Measurements from ENCODE around the gene SBK1. TPM values are rescaled to one million over a fixed set of nuclear protein-coding genes. Genes with fewer than 3 reads are reported as not detected.
A peak's percentile ranks its signal among the peaks of the same experiment; 100 is the strongest.

Gene SBK1
- total and polyA plus RNA-seq, 2 donors from 2014 or later = 1.4 to 2.5 TPM

GRCh38 chr16:28289939-28290858, 2.1 kb upstream of the SBK1 start:
- Histone ChIP-seq H3K9me3 (ENCODE audit: control insufficient read depth in 2 of 3, insufficient read depth in 1 of 3, low read length in 3 of 3) (no peaks in the 10 kb centered on the region), H3K27me3 (ENCODE audit: control insufficient read depth, insufficient read depth, low read length) (no peaks in the 10 kb centered on the region), H3K9ac (ENCODE audit: low read length in 3 of 3) (no peak overlapping the region), H3K4me3 (ENCODE audit: low read length in 3 of 3) (no peak overlapping the region), H3K27ac (ENCODE audit: low read depth in 2 of 2, low read length in 2 of 2) (no peak overlapping the region), H3K4me1 (ENCODE audit: control insufficient read depth in 2 of 3, insufficient read depth in 2 of 3, low read depth in 1 of 3, low read length in 3 of 3) (peaks cover 0 to 4% (median 0%) of the 10 kb centered on the region in 3 donors), H3K36me3 (ENCODE audit: control insufficient read depth in 2 of 3, insufficient read depth in 3 of 3, low read length in 3 of 3) (no peaks in the 10 kb centered on the region)
- intact Hi-C loops (cut with DNase I) = no loop called here
- TF ChIP-seq CTCF (IDR thresholded peaks at IDR 0.05; ENCODE audit: borderline replicate concordance, extremely low read depth, insufficient read depth) = no peak
- DNase-seq (no peak), FAIRE-seq (no peak)

- Histone ChIP-seq H3K36me3 (ENCODE audit: control insufficient read depth in 2 of 3, insufficient read depth in 3 of 3, low read length in 3 of 3) (no peaks in the 10 kb centered on the region), H3K27me3 (ENCODE audit: control insufficient read depth, insufficient read depth, low read length) (no peaks in the 10 kb centered on the region), H3K27ac (ENCODE audit: low read depth in 2 of 2, low read length in 2 of 2) (no peak overlapping the region), H3K9me3 (ENCODE audit: control insufficient read depth in 2 of 3, insufficient read depth in 1 of 3, low read length in 3 of 3) (no peaks in the 10 kb centered on the region), H3K4me1 (ENCODE audit: control insufficient read depth in 2 of 3, insufficient read depth in 2 of 3, low read depth in 1 of 3, low read length in 3 of 3) (peaks cover 0 to 4% (median 0%) of the 10 kb centered on the region in 3 donors), H3K9ac (ENCODE audit: low read length in 3 of 3) (no peak overlapping the region), H3K4me3 (ENCODE audit: low read length in 3 of 3) (no peak overlapping the region)
- TF ChIP-seq CTCF (IDR thresholded peaks at IDR 0.05; ENCODE audit: borderline replicate concordance, extremely low read depth, insufficient read depth) = no peak
- DNase-seq (no peak), FAIRE-seq (no peak)
- intact Hi-C loops (cut with DNase I) = no loop called here
Measured at GRCh38 chr16:28290859-28291254, 1.5 kb upstream of the SBK1 start.

DNA sequence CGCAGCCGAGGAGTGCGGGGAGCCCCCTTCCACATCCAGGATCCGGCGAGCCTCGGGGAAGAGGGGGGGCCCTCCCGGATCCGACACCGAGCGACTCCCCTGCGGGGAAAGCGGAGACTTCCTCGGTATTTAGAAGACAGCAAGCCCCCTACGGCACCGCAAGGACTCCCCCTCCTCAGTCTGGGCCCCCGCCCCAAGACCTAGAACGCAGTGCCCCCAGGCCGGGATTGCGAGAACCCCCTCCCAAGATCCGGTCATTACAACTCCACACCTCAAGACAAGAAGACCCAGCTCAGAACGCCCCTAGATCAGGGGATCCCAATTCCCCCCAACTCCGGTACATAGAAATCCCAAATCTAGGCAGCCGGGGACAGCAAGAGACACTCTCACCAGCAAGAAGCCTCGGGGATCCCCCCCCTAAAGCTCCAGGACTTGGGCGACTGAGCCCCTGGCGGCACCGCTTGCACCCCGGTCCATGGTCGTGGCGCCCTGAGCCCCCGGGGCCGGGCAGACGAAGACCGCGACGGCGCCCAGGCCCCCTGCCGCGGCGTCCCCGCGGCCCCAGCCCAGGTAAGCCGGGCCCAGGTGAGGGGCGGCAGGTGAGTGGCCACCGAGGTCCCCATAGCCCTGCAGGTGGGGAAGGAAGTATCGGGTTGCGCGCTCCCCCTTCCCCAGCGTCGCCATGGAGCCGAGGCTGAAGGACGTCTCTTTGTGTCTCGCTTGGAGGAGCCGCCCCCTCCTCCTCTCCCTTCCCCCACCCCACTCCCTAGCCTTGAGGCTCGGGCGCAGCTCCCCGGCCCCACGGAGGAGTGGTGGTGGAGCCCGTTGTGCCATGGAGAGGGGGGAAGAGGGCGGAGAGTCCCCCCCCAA, 641 bp downstream of the SBK1 start:
- peak overlapping the region; percentile 31 to 60 (median 54) for H3K4me3 ChIP-seq (ENCODE audit: low read length in 3 of 3)
- peaks cover 0 to 4% (median 0%) of the 10 kb centered on the region in 3 donors for H3K4me1 ChIP-seq (ENCODE audit: control insufficient read depth in 2 of 3, insufficient read depth in 2 of 3, low read depth in 1 of 3, low read length in 3 of 3)
- H3K9ac ChIP-seq (ENCODE audit: low read length in 3 of 3) = peak overlapping the region in 2 of 3 donors; percentile 36 to 61
- no peaks in the 10 kb centered on the region for H3K27me3 ChIP-seq (ENCODE audit: control insufficient read depth, insufficient read depth, low read length)
- FAIRE-seq (no peak), DNase-seq (peak; percentile 78 to 93 (median 88))
- intact Hi-C loops (cut with DNase I) = no loop called here
- no peaks in the 10 kb centered on the region for H3K36me3 ChIP-seq (ENCODE audit: control insufficient read depth in 2 of 3, insufficient read depth in 3 of 3, low read length in 3 of 3)
- no peak for TF ChIP-seq CTCF (IDR thresholded peaks at IDR 0.05; ENCODE audit: borderline replicate concordance, extremely low read depth, insufficient read depth)
- no peak overlapping the region for H3K27ac ChIP-seq (ENCODE audit: low read depth in 2 of 2, low read length in 2 of 2)
- H3K9me3 ChIP-seq (ENCODE audit: control insufficient read depth in 2 of 3, insufficient read depth in 1 of 3, low read length in 3 of 3) = no peaks in the 10 kb centered on the region
